ENCODE results near the gene GPR75. TPM values are rescaled to one million over a fixed set of nuclear protein-coding genes. Genes with fewer than 3 reads are reported as not detected.

GPR75 gene
- total RNA-seq, 2 experiments from 2014 or later: 2.9 to 3.3 TPM

GRCh38 chr2:53818854-53819435 lies 40.8 kb downstream of the GPR75 start:
- no peak for ATAC-seq (ENCODE audit: low read depth)
- no peaks in the 10 kb centered on the region for H3K4me1 Mint-ChIP-seq
- no peak for DNase-seq
- H3K27me3 Mint-ChIP-seq: no peaks in the 10 kb centered on the region
- H3K36me3 Mint-ChIP-seq: peaks cover 13% of the 10 kb centered on the region
- H3K27ac Mint-ChIP-seq: no peak overlapping the region
- no peak overlapping the region for H3K4me3 Mint-ChIP-seq
- no peaks in the 10 kb centered on the region for H3K9me3 Mint-ChIP-seq
- POLR2A ChIA-PET: no interaction called here

- no peaks in the 10 kb centered on the region for H3K9me3 Mint-ChIP-seq
- H3K36me3 Mint-ChIP-seq: peaks cover 25% of the 10 kb centered on the region
- POLR2A ChIA-PET: no interaction called here
- H3K27ac Mint-ChIP-seq: no peak overlapping the region
- no peak for DNase-seq
- no peaks in the 10 kb centered on the region for H3K4me1 Mint-ChIP-seq
- no peaks in the 10 kb centered on the region for H3K27me3 Mint-ChIP-seq
- ATAC-seq (ENCODE audit: low read depth): no peak
- H3K4me3 Mint-ChIP-seq: no peak overlapping the region
Observed at GRCh38 chr2:53813151-53813550, 46.6 kb downstream of the GPR75 start.

GRCh38 chr2:53811601-53812000 lies 48.2 kb downstream of the GPR75 start:
- POLR2A ChIA-PET: no interaction called here
- no peak overlapping the region for H3K4me3 Mint-ChIP-seq
- peaks cover 22% of the 10 kb centered on the region for H3K36me3 Mint-ChIP-seq
- H3K4me1 Mint-ChIP-seq: no peaks in the 10 kb centered on the region
- no peaks in the 10 kb centered on the region for H3K9me3 Mint-ChIP-seq
- DNase-seq: no peak
- no peak for ATAC-seq (ENCODE audit: low read depth)
- H3K27ac Mint-ChIP-seq: no peak overlapping the region
- H3K27me3 Mint-ChIP-seq: no peaks in the 10 kb centered on the region

Small RNAs within 50 kb of the gene (microRNA-seq; reads per million reads assigned to microRNA genes)
- gene MIR3682: not detected

Other genes with a start within 250 kb of the GPR75 start
- gene CHAC2, start 92.2 kb downstream of the GPR75 start, total RNA-seq: 1 to 10 TPM; 5.5 to 7.3 TPM
- 10 to 100 TPM; 29.8 to 32.1 TPM for gene ASB3, start 73.0 kb downstream of the GPR75 start, total RNA-seq
- 10 to 100 TPM; 22.2 to 22.8 TPM for gene ERLEC1, start 72.9 kb downstream of the GPR75 start, total RNA-seq
- gene PSME4, start 111.0 kb upstream of the GPR75 start, total RNA-seq: 10 to 100 TPM; 52.6 to 54.2 TPM

All from activated naive CD8-positive, alpha-beta T cell treated with anti-CD3 and anti-CD28 coated beads, Interleukin-2, amount 10 ng/mL, durations not matched to agents 7 days and 5 days (primary cell).